Left ventricle myocardium superior (tissue), 1 donor: ENCODE data around the gene NUDT4B. TPM values are rescaled to one million over a fixed set of nuclear protein-coding genes. Genes with fewer than 3 reads are reported as not detected.
"Not testable (repeated sequence)": the region's sequence is repeated elsewhere in the genome, so short reads cannot be mapped to it uniquely, and the experiment has no call there.

Source experiments
- ATAC-seq: fragments of 200-7000 bp; cut with Tn5 transposase; one replicate; pipeline ENCODE4 v1.9.1; 2020; ENCODE audit warnings: mild to moderate bottlenecking, moderate library complexity
- DNase-seq: peaks from one replicate; pipeline ENCODE4 v3.0.0-alpha.2; 2020
- intact Hi-C: fragments of 100-400 bp; cut with micrococcal nuclease; formaldehyde crosslinking; loops from one replicate; pipeline ENCODE4 v1.11.0; 2022
- total RNA-seq: library from RNA; stranded (reverse); fragmentation: NEBNext Ultra II Directional; extraction: Animal tissue kit (Norgen Biotek cat#: 25700); gene quantifications from one replicate; pipeline ENCODE4 v1.2.1, GENCODE V29; 2021
- donor health status: DM: no; HTN: yes; CAD: no; lungs with severe emphysema.

The NUDT4B gene
- total RNA-seq, 1 donor from 2014 or later = not detected

GRCh38 chr1:148775263-148775662 lies 26.7 kb downstream of the NUDT4B start:
- ATAC-seq, intact Hi-C loops, DNase-seq: not testable (repeated sequence)

GRCh38 chr1:148777649-148778048 lies 29.1 kb downstream of the NUDT4B start:
- intact Hi-C loops, DNase-seq, ATAC-seq: not testable (repeated sequence)

GRCh38 chr1:148780404-148780803 lies 31.8 kb downstream of the NUDT4B start:
- intact Hi-C loops, DNase-seq, ATAC-seq: not testable (repeated sequence)

- ATAC-seq = peak; percentile 70
- intact Hi-C loops, DNase-seq: not testable (repeated sequence)
Measured at GRCh38 chr1:148791543-148792099, 43.0 kb downstream of the NUDT4B start.

- intact Hi-C loops, DNase-seq, ATAC-seq: not testable (repeated sequence)
Measured at GRCh38 chr1:148793762-148794332, 45.3 kb downstream of the NUDT4B start.

Other genes with a start within 250 kb of the NUDT4B start
- 4.2 TPM for gene NBPF14, start 152.8 kb upstream of the NUDT4B start, total RNA-seq
- 1,838 TPM for gene PDE4DIP, start 95.7 kb downstream of the NUDT4B start, total RNA-seq